Thyroid gland (tissue), 4 donors: ENCODE data around the gene ASPN. TPM values are rescaled to one million over a fixed set of nuclear protein-coding genes. Genes with fewer than 3 reads are reported as not detected.

Experiments
- DNase-seq, 2 donors: peaks; one replicate each; pipeline ENCODE4 v3.0.0-alpha.2; 2019
- H3K27ac ChIP-seq, 3 donors: fragments of 200-600 bp; sonication (generic); 1 replicate in 2 of 3; 2 replicates in 1 of 3; pipeline ENCODE4 v1.5.1; 2016 to 2019; ENCODE audit warnings: mild to moderate bottlenecking in 1 of 3, moderate library complexity in 1 of 3
- H3K27me3 ChIP-seq: fragments of 200-600 bp; sonication (generic); one replicate; pipeline ENCODE4 v1.5.1; 2019
- H3K36me3 ChIP-seq, 2 donors: fragments of 200-600 bp; sonication (generic); one replicate each; pipeline ENCODE4 v1.5.1; 2016 to 2019
- H3K4me1 ChIP-seq, 2 donors: fragments of 200-600 bp; sonication (generic); one replicate each; pipeline ENCODE4 v1.5.1; 2017 to 2019
- H3K4me3 ChIP-seq, 3 donors: fragments of 200-600 bp; sonication (generic); replicated peaks in 1 of 3; 1 replicate in 2 of 3; 2 replicates in 1 of 3; pipeline ENCODE4 v1.5.1; 2016; ENCODE audit warnings: mild to moderate bottlenecking in 1 of 3
- H3K9me3 ChIP-seq: fragments of 200-600 bp; sonication (generic); one replicate; pipeline ENCODE4 v1.5.1; 2017
- POLR2A ChIP-seq, 2 donors: fragments of 450-650 bp; IDR thresholded peaks; one replicate each; pipeline ENCODE4 v1.6.1; 2017; ENCODE audit warnings: antibody characterized with exemption in 2 of 2, mild to moderate bottlenecking in 2 of 2, moderate library complexity in 1 of 2
- WGBS, 2 donors: methylation state at CpG; one replicate each; pipeline ENCODE4 v1.1.5; 2017; 5-methylcytosine and 5-hydroxymethylcytosine counted together
- intact Hi-C: fragments of 100-400 bp; cut with DNase I; formaldehyde crosslinking; loops from one replicate; pipeline ENCODE4 v1.15.1; 2023
- total RNA-seq, 4 donors: library from RNA; depleted of rRNA; stranded (reverse); fragments of >200 nt; gene quantifications; one replicate each; pipeline ENCODE4 v1.2.3, GENCODE V29; 2016
- TF ChIP-seq, protein P1 (sequence below), 6 experiments: fragments of 200-600 bp in 3 of 6; fragments of 450-650 bp in 3 of 6; sonication (generic) in 3 of 6; IDR thresholded peaks; one replicate each; pipeline ENCODE4 v1.5.1; 2016 to 2019; ENCODE audit warnings: antibody characterized with exemption in 6 of 6, mild to moderate bottlenecking in 2 of 6, inconsistent platforms in 1 of 6, moderate library complexity in 1 of 6

The ASPN gene
- total RNA-seq, 4 donors from 2014 or later, result 2.4 to 15.3 (median 7.4) TPM

DNA sequence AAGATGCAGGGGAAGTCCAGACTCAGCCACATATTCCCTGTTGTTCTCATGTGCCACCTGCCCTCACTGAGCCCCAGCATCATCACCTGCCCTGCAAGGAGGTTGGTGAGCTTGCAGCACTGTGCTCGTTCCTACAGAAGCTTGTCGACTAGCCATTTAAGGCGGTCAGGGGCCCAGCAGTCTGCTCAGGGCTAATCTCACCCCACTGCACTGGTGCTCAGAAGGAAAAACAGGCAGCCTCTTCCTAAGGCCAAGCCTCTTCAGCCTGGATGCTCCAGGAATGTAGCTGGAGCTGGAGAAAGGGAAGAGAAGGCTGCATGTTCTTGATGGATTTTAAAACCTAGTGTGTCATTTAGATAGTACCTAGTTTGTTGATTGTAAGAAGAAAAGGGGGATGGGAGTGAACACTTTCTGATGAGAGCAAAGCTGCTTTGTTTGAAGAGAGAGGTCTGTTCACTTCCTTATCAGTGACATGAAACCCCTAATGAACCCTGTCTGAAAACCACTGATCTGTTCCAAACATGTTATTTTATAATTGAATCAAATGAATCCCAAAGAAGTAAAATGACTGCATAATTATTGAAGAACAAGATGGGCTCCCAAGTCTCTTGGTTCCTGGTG is 10.6 kb upstream of the ASPN start:
- intact Hi-C loops, result no loop called here
- H3K27ac ChIP-seq, result no peak overlapping the region
- no peaks in the 10 kb centered on the region for H3K9me3 ChIP-seq
- WGBS, 2 donors, result 49 to 52% methylated on average over 3 of the region's 3 CpGs
- no peaks in the 10 kb centered on the region for H3K4me1 ChIP-seq
- DNase-seq, result no peak
- H3K36me3 ChIP-seq, result no peaks in the 10 kb centered on the region
- TF ChIP-seq, protein P1, sequence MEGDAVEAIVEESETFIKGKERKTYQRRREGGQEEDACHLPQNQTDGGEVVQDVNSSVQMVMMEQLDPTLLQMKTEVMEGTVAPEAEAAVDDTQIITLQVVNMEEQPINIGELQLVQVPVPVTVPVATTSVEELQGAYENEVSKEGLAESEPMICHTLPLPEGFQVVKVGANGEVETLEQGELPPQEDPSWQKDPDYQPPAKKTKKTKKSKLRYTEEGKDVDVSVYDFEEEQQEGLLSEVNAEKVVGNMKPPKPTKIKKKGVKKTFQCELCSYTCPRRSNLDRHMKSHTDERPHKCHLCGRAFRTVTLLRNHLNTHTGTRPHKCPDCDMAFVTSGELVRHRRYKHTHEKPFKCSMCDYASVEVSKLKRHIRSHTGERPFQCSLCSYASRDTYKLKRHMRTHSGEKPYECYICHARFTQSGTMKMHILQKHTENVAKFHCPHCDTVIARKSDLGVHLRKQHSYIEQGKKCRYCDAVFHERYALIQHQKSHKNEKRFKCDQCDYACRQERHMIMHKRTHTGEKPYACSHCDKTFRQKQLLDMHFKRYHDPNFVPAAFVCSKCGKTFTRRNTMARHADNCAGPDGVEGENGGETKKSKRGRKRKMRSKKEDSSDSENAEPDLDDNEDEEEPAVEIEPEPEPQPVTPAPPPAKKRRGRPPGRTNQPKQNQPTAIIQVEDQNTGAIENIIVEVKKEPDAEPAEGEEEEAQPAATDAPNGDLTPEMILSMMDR (IDR thresholded peaks at IDR 0.05), result no peak
- no peak for TF ChIP-seq POLR2A (IDR thresholded peaks at IDR 0.05)
- no peak overlapping the region for H3K4me3 ChIP-seq
- H3K27me3 ChIP-seq, result no peaks in the 10 kb centered on the region

DNA sequence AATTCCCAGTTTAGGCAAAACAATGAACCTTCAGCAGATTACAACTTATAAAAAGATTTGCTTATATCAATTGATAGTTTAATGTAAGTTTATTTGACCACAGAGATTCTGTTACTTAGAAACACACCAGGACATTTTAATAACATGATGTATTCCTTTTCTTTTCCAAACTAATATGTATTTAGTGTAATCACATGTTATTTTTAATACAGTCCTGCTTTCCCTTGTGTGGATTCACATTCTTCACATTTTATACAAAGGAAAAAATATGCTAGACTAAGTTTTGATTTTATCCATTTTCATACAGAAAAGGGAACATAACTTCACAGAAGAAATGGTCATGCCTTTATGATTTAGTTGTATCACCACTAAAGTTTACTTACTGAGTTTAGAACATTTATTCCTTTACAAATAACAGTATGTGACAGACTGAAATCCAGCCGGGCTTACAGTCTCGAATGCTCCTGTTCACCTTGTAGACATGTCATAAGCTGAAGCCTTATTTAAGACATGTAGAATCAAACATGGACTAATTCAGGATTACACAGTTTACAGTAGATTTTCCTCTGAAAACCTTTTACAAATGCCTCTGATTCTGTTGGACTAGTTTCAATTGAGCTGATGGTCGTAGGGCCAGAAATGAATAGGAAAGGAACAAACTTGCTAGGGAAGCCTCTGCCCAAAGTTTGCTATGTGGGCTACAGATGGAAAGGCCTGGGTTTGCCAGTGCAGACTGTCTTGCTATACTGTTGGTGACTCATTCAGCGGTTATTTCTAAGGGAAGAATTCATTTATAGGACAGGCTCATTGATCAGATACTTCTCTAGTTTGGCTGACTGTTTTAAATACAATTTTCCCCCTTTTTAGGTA is 6.6 kb upstream of the ASPN start:
- WGBS, 2 donors, result 79 to 84% methylated on average over 4 of the region's 4 CpGs
- H3K4me1 ChIP-seq, result no peaks in the 10 kb centered on the region

DNA sequence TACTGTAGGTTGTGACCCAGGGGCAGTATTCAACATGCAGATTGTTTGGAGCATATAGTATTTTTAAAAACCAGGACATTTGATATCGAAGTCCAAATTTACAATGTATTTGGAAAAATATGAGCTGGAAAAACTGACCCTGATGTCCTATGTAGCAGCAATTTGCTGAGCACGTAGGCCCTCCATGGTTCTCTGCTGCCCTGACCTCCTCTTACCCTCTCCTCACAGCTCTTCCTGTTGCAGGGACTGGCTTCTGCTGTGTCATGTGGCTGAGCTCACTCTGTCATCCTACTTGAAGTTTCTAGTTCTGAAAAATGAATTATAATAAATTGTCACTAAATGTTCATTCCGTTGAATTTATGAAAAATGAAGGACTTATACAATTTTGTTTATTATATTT is 4.1 kb upstream of the ASPN start:
- Histone ChIP-seq H3K27ac (no peak overlapping the region), H3K36me3 (no peaks in the 10 kb centered on the region), H3K4me1 (no peaks in the 10 kb centered on the region), H3K9me3 (no peaks in the 10 kb centered on the region), H3K4me3 (no peak overlapping the region), H3K27me3 (no peaks in the 10 kb centered on the region)
- intact Hi-C loops, result no loop called here
- TF ChIP-seq, protein P1 (IDR thresholded peaks at IDR 0.05), result no peak
- no peak for TF ChIP-seq POLR2A (IDR thresholded peaks at IDR 0.05)
- WGBS, 2 donors, result 77 to 81% methylated on average over 3 of the region's 3 CpGs
- DNase-seq, result no peak

More for the DNA sequence above, 6.6 kb upstream of the ASPN start:
- intact Hi-C loops, result no loop called here
- no peaks in the 10 kb centered on the region for H3K9me3 ChIP-seq
- no peaks in the 10 kb centered on the region for H3K36me3 ChIP-seq
- no peak overlapping the region for H3K4me3 ChIP-seq
- H3K27me3 ChIP-seq, result no peaks in the 10 kb centered on the region
- no peak for DNase-seq
- no peak for TF ChIP-seq POLR2A (IDR thresholded peaks at IDR 0.05)
- TF ChIP-seq, protein P1 (IDR thresholded peaks at IDR 0.05), result no peak
- H3K27ac ChIP-seq, result no peak overlapping the region

DNA sequence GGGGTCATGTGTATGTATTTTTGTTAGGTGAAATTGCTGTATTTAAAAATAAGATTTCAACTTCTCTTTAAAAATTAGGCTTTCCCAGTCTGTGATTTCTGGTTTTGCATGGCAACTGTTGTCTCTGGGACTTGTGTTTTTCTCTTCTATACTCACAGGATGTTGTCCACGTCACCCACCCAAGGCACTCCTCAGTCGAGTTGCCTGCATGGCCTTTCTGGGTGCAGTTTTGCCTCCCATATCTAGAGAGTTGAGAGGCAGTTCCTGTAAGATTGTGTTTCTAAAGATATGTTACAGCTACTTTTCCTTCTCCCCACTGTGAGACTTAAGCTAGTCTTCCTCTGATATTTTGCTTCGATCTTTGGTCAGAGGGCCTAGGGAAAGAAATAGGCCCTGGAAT is 2.3 kb upstream of the ASPN start:
- no peaks in the 10 kb centered on the region for H3K36me3 ChIP-seq
- intact Hi-C loops, result no loop called here
- H3K4me1 ChIP-seq, result no peaks in the 10 kb centered on the region
- 85 to 92% methylated on average over 3 of the region's 3 CpGs for WGBS, 2 donors
- H3K4me3 ChIP-seq, result no peak overlapping the region
- no peak for DNase-seq
- H3K27me3 ChIP-seq, result no peaks in the 10 kb centered on the region
- TF ChIP-seq, protein P1 (IDR thresholded peaks at IDR 0.05), result no peak
- no peak for TF ChIP-seq POLR2A (IDR thresholded peaks at IDR 0.05)
- no peak overlapping the region for H3K27ac ChIP-seq
- no peaks in the 10 kb centered on the region for H3K9me3 ChIP-seq
